ENCODE data around the gene RPS6KA3.
A peak's percentile ranks its signal among the peaks of the same experiment; 100 is the strongest.
"Not testable (repeated sequence)": the region's sequence is repeated elsewhere in the genome, so short reads cannot be mapped to it uniquely, and the experiment has no call there.

RPS6KA3 gene

GRCh38 chrX:20141281-20142220 lies 125.2 kb downstream of the RPS6KA3 start, which contains the start of gene EIF1AX:
Gene EIF1AX, minus strand, starts transcription at chrX:20141838. Its CDS starts 198 bp downstream, at chrX:20141640.
- DNase-seq, result peak; percentile 97

- no peak for DNase-seq
These were observed 126.3 kb downstream of the RPS6KA3 start for GRCh38 chrX:20140420-20140819.

- no peak for DNase-seq
These were observed 126.7 kb downstream of the RPS6KA3 start for GRCh38 chrX:20139966-20140365.

GRCh38 chrX:20135944-20136343 lies 130.8 kb downstream of the RPS6KA3 start:
- DNase-seq, result no peak

GRCh38 chrX:20132666-20133065 lies 134.0 kb downstream of the RPS6KA3 start:
- no peak for DNase-seq

- DNase-seq, result no peak
These were observed 136.4 kb downstream of the RPS6KA3 start for GRCh38 chrX:20130357-20130756.

GRCh38 chrX:20129547-20129946 lies 137.2 kb downstream of the RPS6KA3 start:
- no peak for DNase-seq

GRCh38 chrX:20128670-20129069 lies 138.0 kb downstream of the RPS6KA3 start:
- no peak for DNase-seq

- DNase-seq, result not testable (repeated sequence)
These were observed 139.3 kb downstream of the RPS6KA3 start for GRCh38 chrX:20127440-20127839.

- DNase-seq, result not testable (repeated sequence)
These were observed 139.9 kb downstream of the RPS6KA3 start for GRCh38 chrX:20126833-20127232.

- DNase-seq, result no peak
These were observed 141.7 kb downstream of the RPS6KA3 start for GRCh38 chrX:20124964-20125363.

GRCh38 chrX:20118065-20118824 lies 148.5 kb downstream of the RPS6KA3 start:
- no peak for DNase-seq

GRCh38 chrX:20116577-20117240 lies 150.0 kb downstream of the RPS6KA3 start, which contains the start of gene MAP7D2:
Gene MAP7D2, minus strand, starts transcription at chrX:20116907. Its CDS starts 28 bp downstream, at chrX:20116879.
- peak; percentile 51 for DNase-seq

GRCh38 chrX:20116087-20116576 lies 150.6 kb downstream of the RPS6KA3 start:
- peak; percentile 29 for DNase-seq

GRCh38 chrX:20112022-20112774 lies 154.5 kb downstream of the RPS6KA3 start:
- DNase-seq, result no peak

GRCh38 chrX:20111271-20111670 lies 155.4 kb downstream of the RPS6KA3 start:
- DNase-seq, result no peak

- DNase-seq, result no peak
These were observed 164.7 kb downstream of the RPS6KA3 start for GRCh38 chrX:20101934-20102581.
